GM19438 (cell line): Measurements from ENCODE around the gene ATP6AP2.
"Not testable (repeated sequence)": the region's sequence is repeated elsewhere in the genome, so short reads cannot be mapped to it uniquely, and the experiment has no call there.

Source experiments
- ATAC-seq: cut with Tn5 transposase; IDR thresholded peaks from one replicate; pipeline ENCODE4 v1.9.1; 2021; ENCODE audit warnings: low read depth; ENCODE audit not compliant: unreplicated experiment

The ATP6AP2 gene

GRCh38 chrX:40573763-40574162, 7.0 kb upstream of the ATP6AP2 start:
- ATAC-seq, result no peak

- ATAC-seq, result not testable (repeated sequence)
Observed at GRCh38 chrX:40575411-40575810, 5.4 kb upstream of the ATP6AP2 start.

- ATAC-seq, result no peak
Observed at GRCh38 chrX:40576291-40576690, 4.5 kb upstream of the ATP6AP2 start.

GRCh38 chrX:40578039-40578695, 2.6 kb upstream of the ATP6AP2 start:
- no peak for ATAC-seq

- ATAC-seq, result no peak
Observed at GRCh38 chrX:40579141-40579540, 1.6 kb upstream of the ATP6AP2 start.

- ATAC-seq, result peak; percentile 49
Observed at GRCh38 chrX:40579900-40580536, 752 bp upstream of the ATP6AP2 start.

- ATAC-seq, result no peak
Observed at GRCh38 chrX:40581336-40581920, 658 bp downstream of the ATP6AP2 start.

- not testable (repeated sequence) for ATAC-seq
Observed at GRCh38 chrX:40582178-40582577, 1.4 kb downstream of the ATP6AP2 start.

GRCh38 chrX:40582811-40583210, 2.0 kb downstream of the ATP6AP2 start:
- no peak for ATAC-seq

GRCh38 chrX:40587623-40588022, 6.9 kb downstream of the ATP6AP2 start:
- not testable (repeated sequence) for ATAC-seq

GRCh38 chrX:40589616-40590321, 9.0 kb downstream of the ATP6AP2 start:
- ATAC-seq, result not testable (repeated sequence)

- ATAC-seq, result no peak
Observed at GRCh38 chrX:40603446-40603845, 22.7 kb downstream of the ATP6AP2 start.

GRCh38 chrX:40607381-40607780, 26.6 kb downstream of the ATP6AP2 start:
- no peak for ATAC-seq

GRCh38 chrX:40612511-40612910, 31.7 kb downstream of the ATP6AP2 start:
- no peak for ATAC-seq

- no peak for ATAC-seq
Observed at GRCh38 chrX:40615976-40616375, 35.2 kb downstream of the ATP6AP2 start.

GRCh38 chrX:40617566-40617965, 36.8 kb downstream of the ATP6AP2 start:
- no peak for ATAC-seq

GRCh38 chrX:40622479-40623138, 41.8 kb downstream of the ATP6AP2 start:
- no peak for ATAC-seq

GRCh38 chrX:40623139-40623536, 42.4 kb downstream of the ATP6AP2 start, which contains the start of gene MPC1L:
Gene MPC1L (plus strand): TSS chrX:40623428. CDS start chrX:40623566, 138 bp downstream.
- ATAC-seq, result no peak

- no peak for ATAC-seq
Observed at GRCh38 chrX:40623665-40624064, 42.9 kb downstream of the ATP6AP2 start.

- no peak for ATAC-seq
Observed at GRCh38 chrX:40625294-40625693, 44.5 kb downstream of the ATP6AP2 start.

GRCh38 chrX:40628506-40628905, 47.7 kb downstream of the ATP6AP2 start:
- ATAC-seq, result no peak
